Dedifferentiated amniotic fluid mesenchymal stem cell (primary cell): ENCODE results near the gene FRMD4A.
"Not testable (repeated sequence)": the region's sequence is repeated elsewhere in the genome, so short reads cannot be mapped to it uniquely, and the experiment has no call there.

ENCODE experiments used
- DNase-seq: peaks from one replicate; pipeline ENCODE4 v3.0.0-alpha.2; 2016; ENCODE audit errors: extremely low spot score

The FRMD4A gene

DNA sequence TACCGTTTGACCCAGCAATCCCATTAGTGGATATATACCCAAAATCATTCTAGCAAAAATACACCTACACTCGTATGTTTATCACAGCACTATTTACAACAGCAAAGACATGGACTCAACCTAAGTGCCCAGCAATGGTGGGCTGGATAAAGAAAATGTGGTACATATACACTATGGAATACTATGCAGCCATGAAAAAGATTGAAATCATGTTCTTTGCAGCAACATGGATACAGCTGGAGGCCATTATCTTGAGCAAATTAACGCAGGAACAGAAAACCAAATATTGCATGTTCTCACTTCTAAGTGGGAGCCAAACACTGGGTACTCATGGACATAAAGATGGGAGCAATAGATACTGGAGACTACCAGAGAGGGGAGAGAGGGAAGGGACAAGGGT is 223.9 kb downstream of the FRMD4A start:
- DNase-seq: no peak

DNA sequence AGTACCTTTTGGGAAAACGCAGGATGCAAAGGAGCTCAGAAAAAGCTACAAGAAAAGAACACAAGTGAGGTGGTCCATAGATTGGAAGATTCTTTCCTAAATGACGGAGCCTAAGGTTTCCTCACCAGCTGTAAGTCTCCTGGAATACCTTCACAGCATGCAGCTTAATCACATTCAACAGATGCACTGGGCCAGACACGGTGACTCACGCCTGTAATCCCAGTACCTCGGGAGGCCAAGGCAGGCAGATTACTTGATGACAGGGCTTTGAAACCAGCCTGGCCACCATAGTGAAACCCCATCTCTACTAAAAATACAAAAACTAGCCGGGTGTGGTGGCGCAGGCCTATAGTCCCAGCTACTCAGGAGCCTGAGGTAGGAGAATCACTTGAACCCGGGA is 228.7 kb downstream of the FRMD4A start:
- no peak for DNase-seq

DNA sequence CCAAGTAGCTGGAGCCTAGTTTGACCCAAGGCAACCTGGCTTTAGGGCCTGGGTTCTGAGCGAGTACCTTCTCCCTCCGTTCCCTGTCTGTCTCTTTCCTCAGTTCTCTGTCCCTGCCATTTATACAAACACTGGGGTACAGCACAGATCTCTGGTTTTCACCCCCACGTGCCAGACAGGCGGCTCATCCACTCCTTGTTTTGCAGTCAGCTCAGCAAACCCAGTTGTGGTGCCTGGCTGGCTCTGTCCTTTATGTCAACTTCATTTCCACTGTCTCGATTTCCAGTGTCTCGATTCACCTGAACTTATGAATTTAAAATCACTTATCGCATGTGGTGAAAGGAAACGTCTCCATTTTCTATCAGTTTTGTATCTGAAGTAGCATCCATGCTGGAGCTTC is 230.8 kb downstream of the FRMD4A start:
- no peak for DNase-seq

DNA sequence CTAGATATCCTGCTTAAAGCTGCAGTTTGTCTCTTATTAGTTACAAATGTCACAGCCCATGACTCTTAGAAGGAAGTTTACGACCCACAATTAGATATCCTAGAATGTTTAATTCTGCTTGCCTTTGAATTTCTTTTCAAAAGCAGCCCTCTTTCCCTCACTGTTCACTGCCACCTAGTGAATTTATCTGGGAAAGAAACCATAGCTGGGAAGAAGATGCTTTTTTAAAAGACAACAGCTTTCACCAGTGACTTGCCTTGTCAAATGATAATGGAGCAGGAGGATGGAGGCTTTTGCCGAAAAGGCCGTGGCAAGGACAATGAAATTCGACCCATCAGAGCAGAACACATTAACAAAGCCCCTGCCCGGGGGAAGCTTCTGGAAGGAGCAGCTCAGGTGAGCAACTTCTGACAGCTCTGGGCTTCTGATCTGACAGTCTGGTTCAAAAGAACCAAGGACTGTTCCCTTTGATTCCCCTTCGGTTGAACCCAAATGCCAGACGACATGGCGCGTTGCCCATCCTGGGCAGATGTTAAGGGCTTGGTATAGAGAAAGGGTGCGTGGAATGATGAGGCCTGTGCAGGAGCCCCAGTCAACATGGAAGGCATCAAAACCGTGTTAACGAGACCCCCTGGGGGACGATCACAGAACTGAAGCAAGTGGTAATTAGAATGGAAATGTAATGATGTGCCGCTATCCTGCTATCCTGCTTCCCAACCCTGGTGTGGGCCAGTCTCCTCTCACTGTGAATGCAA is 236.8 kb downstream of the FRMD4A start:
- peak; percentile 61 for DNase-seq

DNA sequence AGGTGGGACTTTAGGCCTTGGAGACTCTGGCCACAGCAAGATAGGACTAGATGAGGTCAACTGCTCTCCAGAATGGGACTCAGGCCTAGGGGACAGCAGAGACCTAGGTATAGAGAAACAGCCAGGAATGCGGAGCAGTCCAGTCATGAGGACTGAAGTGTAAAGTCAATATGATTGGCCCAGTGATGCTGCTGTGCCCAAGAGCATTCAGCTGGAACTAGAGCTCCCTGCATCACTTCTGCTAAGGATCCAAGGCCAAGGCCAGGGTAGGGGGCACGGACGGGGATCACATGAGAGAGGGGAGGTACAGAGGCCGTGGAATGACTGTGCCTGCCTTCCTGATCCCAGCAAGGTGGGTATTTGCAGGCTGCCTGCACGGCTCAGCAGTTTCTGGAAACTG is 237.9 kb downstream of the FRMD4A start:
- no peak for DNase-seq

DNA sequence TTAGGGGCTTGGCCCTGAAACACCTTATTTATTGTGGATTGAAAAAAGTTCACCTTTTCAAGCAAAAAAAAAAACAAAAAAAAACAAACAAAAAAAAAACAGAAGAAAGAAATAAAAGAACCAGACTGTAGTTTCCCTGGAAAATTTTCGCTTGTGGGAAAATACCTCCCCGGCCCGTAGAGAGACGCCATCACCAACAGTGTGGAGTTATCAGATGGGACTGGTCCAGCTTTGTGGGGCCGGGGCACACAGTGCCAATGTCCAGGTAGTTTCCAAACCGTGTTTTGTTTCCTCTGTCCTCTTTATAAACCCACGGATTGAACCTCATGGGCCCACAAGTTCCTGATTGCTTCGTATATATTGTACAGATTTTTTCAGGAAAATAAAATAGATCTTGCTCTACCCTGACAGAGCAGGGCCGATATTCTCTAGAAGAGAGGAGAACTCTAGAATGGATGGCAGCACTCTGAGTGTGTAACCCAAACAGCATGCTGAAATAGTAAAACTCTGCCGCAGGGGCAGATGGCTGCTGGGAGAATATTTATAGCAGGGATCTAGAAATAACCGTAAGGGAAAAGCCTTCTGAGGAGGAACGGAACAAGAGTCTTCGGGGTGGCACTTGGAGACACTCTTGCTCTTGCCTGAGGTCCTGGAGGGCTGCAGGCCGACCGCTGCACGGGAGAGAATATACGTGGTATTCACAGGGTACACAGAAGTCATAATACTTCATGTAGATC is 241.0 kb downstream of the FRMD4A start:
- DNase-seq: no peak

DNA sequence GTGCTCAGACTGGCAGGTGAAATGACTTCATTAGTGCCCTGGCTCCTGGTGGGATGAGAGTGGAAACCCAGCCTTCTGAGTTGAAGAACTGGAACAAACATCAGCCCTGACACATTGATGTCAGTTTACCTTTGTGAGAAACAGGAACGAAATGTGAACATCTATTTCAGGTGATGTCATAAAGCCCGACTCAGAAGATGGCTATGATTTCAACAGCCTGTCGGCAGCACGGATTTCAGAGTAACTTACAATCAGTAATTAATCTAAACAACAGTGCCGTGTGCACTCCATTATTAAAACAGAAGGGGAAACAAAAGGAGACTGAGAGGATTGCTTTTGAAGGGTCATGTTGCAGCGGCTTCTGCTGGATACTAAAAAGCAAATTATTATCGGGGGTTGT is 243.2 kb downstream of the FRMD4A start:
- DNase-seq: no peak

DNA sequence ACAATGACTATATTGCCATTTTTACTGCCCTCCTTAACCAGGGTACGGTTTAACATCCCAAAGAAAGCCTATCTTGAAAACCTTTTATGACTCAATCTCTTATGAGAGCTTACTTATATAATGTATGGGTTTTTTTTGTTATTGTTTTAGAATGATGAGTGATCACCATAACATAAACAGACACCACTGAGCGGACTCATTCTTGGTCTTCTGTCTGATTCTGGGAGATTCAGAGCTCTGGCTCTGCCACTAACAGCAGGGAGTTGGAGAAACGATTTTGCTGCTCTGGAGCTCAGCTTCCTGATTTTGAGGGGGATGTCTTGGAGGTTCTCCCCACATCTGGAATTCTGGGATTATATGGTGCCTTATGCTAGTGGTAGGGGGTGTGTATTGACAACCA is 244.1 kb downstream of the FRMD4A start:
- no peak for DNase-seq

DNA sequence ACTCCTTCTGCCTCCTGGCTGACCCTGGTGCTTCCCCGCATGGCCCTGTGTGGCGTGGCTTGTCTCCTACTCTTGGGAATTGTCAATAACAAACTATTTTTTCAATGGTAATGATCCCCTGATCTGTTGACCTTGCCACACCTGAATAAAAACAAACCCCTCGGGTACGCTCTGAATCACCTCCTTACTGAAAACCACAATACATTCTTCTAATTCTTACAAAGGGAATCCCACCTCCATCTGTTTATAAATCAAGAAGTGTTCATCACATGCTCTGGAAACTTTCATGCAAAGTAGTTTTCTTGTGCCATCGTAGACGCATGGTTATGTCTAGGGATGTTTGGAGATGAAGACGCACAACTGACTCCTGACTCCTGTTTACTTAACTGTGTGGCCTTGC is 245.8 kb downstream of the FRMD4A start:
- no peak for DNase-seq

DNA sequence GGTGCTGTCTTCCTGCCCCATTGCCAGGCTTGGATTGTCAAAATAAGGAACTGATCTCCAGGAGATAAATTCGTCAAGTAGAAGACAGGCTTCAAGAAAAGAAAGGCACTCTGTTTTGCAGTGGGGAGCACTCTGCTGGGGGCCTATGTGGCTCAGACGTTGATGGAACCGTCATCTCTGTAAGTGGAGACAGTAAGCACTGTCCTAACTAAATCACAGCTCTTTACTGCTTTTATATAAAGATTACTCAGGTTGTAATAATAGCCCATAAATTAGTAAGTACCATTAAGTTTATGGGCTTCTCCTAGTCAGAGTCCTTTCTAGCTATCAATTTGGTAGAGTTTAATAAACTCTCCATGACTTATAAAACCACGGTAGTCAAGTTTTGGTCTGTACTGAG is 249.9 kb downstream of the FRMD4A start:
- DNase-seq: no peak

DNA sequence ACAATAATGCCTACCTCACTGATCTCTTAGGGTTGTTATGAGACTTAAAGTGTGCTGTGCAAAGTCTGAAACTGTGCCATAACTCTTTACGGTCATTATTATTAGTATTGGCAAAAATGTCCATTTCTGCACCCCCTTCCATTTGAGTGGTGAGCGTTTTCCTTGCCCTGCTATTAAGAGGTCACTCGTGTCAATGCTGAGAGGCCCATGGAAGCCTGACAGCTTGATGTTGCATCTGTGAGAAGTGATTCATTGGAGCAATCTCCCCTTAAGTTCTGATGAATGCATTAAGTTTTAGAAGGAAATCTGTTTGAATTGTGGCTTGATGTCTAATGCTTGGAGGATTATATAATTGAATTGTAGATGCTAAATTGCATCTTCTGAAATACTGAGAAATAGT is 253.3 kb downstream of the FRMD4A start:
- DNase-seq: no peak

DNA sequence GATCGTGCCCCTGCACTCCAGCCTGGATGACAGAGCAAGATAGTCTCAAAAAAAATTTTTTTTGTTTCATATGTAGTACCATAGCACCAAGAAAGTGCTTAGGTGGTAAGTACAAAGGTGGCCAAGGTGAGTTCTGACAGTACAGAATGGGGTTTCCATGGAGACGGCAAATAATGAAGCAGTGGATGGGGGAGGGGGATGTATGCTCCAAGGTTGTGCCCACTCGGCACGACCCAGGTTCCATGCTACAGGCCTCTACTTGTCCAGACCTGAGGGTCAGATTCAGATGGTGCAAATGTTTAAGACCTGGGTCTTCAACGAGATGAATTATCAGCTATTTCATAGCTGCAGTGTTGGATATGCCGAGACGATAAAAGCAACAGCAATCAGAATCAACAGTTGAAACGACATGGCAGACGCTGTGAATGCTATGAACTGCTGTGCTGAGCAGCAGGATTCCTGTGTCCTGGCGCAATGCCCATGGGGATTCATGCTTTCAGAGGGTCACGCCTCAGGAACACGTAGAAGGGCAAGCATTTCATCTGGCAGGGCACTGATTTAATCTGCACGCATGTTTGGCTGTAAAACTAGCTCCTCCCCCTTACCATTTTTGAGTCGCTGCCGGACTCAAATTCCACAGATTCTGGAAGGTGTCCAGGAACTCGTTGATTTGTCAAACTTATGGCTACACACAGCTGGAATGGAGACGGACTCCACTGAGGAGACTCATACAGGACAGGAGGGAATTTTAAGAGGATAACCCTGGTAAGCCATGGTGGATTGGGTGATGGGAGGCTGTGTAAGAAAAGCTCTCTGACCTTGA is 256.5 kb downstream of the FRMD4A start:
- DNase-seq: peak; percentile 99

DNA sequence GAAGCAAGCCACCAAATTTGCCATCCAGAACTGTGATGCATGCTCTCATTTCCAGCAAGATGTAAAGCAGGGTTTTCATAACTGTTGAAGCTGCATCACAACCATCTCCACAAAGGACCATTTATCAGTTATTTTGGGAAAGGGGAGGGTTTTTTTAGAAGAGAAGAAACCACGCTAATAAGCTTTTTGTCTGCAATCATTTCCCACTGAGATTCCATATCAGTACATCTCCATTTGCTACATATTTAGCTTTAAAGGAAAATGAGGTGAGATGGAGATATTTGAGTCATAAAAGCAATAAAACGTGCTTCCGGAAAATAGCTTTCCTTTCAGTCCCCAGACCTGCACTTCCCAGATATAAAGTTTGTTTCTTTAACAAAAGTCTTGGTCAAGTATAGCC is 258.2 kb downstream of the FRMD4A start:
- DNase-seq: no peak

DNA sequence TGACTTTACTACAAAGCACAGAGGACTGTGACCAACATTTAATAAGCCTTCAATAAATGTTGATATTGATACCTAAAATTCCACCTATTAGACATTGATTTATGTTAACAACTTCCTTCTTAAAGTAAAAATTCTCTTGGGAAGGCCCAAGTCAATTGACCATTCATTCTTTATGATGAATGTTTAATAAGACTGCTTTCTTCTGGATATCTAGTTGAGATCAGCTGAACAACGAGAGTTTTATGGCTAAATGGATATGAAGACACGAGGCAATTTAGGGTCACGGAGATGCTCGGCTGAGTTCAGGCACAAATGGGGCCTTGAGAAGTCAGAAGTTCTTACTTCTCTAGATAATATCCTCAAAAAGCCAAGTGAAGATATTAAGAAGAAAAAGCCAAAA is 258.8 kb downstream of the FRMD4A start:
- no peak for DNase-seq

DNA sequence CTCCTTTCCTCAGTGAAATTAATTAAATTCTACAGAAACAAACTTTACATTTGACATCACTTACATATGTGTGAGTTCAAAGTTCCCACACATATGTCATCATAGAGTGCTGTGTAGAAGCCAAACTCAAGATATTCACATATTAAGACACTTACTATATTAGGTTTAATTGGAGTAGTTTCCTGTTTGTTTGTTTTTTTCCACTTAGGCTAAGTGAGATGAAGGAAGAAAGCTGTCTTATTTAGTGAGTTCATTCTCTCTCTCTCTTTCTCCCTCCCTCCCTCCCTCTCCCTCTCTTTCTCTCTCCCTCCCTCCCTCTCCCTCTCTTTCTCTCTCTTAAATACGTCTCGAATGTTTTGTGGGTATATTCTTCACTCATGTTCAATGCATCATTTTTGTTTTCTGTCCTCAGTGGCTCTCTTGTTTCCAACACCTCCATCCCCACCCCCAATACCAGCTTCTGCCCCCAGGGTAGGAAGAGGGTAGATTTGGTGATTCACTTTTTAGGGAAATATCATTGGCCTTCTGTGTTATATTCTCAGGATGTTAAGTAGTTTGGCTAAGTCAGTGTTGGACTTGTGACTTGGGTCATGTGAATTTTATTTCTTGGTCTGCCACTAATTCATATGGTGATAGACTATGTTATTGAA is 262.0 kb downstream of the FRMD4A start:
- DNase-seq: no peak

DNA sequence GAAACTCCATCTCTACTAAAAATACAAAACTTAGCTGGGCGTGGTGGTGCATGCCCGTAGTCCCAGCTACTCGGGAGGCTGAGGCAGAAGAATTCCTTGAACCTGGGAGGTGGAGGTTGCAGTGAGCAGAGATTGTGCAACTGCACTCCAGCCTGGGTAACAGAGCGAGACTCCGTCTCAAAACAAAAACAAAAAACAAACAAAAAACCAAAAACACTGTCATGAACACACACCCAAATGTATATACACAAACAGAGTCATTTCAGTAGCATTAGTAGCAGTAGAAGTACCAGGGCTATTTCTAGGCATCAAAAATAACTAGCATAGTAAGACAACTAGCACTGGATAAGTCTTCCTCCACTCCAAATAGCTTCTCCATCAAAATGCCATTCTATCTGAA is 263.1 kb downstream of the FRMD4A start:
- not testable (repeated sequence) for DNase-seq

DNA sequence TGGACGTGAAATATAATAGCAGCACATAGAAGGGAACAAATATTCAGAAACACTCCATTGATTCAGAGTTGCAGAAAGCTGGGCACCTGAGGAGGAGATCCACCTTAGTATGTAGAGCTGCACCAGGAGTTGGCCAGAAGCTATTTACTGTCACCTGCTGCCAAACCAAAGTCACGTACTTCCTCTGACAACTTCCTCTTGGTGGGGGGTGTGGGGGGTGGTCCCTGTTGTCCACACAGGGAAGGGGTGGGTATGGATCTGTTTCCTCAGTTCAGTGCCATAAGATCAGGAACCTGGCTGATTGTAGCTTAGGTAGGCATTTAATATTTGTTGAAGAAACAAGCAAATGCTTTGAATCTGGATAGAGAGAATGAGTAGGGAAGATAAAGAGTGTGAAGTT is 264.6 kb downstream of the FRMD4A start:
- DNase-seq: no peak

DNA sequence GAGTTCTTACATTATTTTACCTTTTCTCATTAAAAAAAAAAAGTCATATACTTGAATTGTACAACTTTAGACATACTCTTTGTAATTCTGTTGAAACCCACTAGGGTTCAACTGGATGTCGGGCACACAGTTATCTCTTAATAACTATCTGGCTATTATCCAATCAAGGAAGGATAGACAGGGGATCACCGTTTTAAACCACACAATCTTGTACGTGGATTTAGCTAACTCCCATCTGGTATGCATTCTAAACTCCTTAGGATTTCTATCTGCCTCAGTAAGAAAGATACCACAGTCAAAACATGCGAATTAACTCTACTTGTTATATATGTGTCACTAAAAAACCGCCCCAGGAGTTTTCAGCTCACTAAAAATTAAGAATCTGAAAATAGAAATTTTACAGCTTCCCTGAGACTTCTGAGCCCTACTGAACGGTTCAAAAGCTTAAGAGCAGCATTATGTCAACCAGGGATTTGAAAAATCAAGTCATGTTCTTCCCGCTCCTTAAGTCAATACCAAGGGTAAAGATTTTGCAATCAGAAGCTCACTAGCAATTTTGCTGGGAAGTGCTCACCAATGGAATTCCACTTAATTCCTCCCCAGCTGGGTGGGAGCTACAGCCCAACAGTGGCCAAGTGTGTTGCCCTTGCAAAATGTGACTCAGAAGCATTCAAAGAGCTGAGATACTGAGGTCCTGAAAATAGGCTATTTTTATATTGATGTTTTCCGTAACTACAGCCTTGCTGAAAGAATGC is 267.0 kb downstream of the FRMD4A start:
- DNase-seq: peak; percentile 76

DNA sequence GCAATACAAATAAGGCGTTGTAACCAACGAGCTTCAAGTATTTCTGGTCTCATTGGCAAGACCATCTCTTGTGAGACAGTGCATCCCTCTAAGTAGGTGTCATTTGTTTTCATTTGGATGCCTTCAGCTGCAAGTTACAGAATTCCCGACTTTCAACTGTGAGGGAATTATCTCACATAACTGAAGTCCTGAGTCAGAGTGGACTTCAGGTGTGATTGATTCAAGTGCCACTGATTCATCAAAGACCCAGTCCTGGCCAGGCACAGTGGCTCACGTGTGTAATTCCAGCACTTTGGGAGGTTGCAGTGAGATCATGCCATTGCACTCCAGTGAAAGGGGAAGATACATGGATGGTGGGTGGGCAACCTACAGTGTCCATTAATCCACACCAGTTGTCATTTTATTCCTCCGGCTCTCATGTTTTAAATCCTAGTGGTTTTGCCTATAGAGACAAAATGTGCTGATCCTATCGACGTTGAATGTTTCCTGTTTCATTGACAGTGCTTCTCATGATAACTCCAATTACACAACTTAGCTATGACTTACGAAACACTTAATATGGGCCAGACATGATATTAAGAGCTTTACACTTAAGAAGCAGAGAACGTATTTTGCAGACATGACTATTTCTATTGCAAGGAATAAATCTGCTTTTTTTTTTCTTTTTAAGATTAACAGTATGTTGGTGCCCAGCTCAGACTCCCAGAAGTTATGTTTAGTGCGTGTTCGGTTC is 268.0 kb downstream of the FRMD4A start:
- DNase-seq: no peak

DNA sequence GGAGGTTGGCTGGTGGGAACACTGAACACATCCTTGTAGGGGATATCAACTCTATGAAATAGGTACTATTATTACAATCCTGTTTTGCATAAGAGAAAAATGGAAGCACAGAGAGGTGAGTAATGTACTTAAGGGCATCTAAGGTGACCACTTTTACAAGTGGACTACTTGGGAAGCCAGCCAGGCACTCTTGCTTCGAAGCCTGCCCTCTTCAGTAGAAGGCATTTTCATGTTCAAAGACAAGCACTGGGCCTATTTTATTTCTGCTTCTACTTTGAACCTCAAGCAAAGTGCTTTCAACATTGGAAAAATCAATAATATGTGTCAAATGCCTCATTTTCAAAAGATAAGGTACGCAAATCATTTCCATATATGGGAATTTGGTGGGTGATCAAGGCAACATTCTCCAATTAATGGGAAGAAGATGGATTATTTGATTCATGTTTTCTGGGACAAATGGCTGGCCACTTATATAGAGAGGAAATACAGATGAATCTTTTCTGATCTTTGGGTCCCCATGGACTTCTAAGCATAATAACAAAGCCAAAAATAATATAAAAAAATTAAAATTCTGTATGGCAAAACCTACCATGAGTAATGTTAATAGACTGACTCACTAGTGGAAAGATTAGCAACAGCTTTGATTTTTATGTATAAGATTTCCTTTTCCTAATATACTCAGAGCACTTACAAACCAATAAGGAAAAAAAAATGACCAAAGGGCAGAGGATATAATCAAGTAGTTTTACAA is 270.2 kb downstream of the FRMD4A start:
- no peak for DNase-seq
